IMR-90 (cell line): ENCODE measurements around the gene RELL1. TPM values are rescaled to one million over a fixed set of nuclear protein-coding genes. Genes with fewer than 3 reads are reported as not detected.

Experiments used
- ATAC-seq: fragments of 200-7000 bp; cut with Tn5 transposase; 2 replicates; pipeline ENCODE4 v1.9.1; 2020; ENCODE audit warnings: low read depth, mild to moderate bottlenecking, moderate library complexity
- BruUV-seq: library from RNA; stranded (reverse); fragments of 400-500 nt; replicated peaks from 2 replicates; lab custom pipeline; 2021; lab: Mats Ljungman, UMichigan
- CTCF ChIA-PET: fragments of 300-600 bp; formaldehyde crosslinking; extraction: SDS; loops from one replicate; lab custom pipeline; 2021; ENCODE audit warnings: antibody characterized with exemption; lab: Yijun Ruan, JAX
- POLR2A ChIA-PET: fragments of 300-600 bp; sonication (Branson Sonifier 250); formaldehyde crosslinking; loops from one replicate; lab custom pipeline; 2022; ENCODE audit warnings: antibody characterized with exemption; ENCODE audit not compliant: unreplicated experiment; lab: Charles Lee
- DNase-seq: peaks from one replicate; pipeline ENCODE4 v3.0.0; 2013
- H2AFZ ChIP-seq: replicated peaks from 2 replicates; pipeline ENCODE3; 2013; ENCODE audit warnings: low read length, mild to moderate bottlenecking; ENCODE audit not compliant: poor library complexity
- H2AK5ac ChIP-seq: 2 replicates; pipeline ENCODE4 v1.6.1; 2013; ENCODE audit warnings: low read depth, low read length, inconsistent platforms
- H2AK9ac ChIP-seq: replicated peaks from 2 replicates; pipeline ENCODE3; 2013; ENCODE audit warnings: mild to moderate bottlenecking, low read depth, low read length, moderate library complexity; ENCODE audit not compliant: poor library complexity
- H2BK120ac ChIP-seq: 2 replicates; pipeline ENCODE4 v1.6.1; 2013; ENCODE audit warnings: low read depth, low read length, inconsistent platforms
- H2BK15ac ChIP-seq: 3 replicates; pipeline ENCODE4 v1.6.1; 2013; ENCODE audit warnings: low read depth, low read length, inconsistent platforms
- H2BK20ac ChIP-seq: 2 replicates; pipeline ENCODE4 v1.6.1; 2013; ENCODE audit warnings: low read depth, mild to moderate bottlenecking, inconsistent platforms, low read length, moderate library complexity
- H2BK5ac ChIP-seq: 2 replicates; pipeline ENCODE4 v1.6.1; 2013; ENCODE audit warnings: mild to moderate bottlenecking, low read depth, low read length, inconsistent platforms; ENCODE audit not compliant: poor library complexity, severe bottlenecking
- H3K14ac ChIP-seq: replicated peaks from 2 replicates; pipeline ENCODE4 v1.6.1; 2013; ENCODE audit warnings: low read depth, low read length, inconsistent platforms
- H3K18ac ChIP-seq: 2 replicates; pipeline ENCODE4 v1.6.1; 2013; ENCODE audit warnings: low read depth, low read length, control low read depth
- H3K23ac ChIP-seq: 2 replicates; pipeline ENCODE4 v1.6.1; 2013; ENCODE audit warnings: low read depth, low read length, inconsistent platforms
- H3K27ac ChIP-seq: 2 replicates; pipeline ENCODE4 v1.5.1; 2013; ENCODE audit warnings: mild to moderate bottlenecking, control low read depth, low read length; ENCODE audit not compliant: insufficient read depth
- H3K27me3 ChIP-seq: 2 replicates; pipeline ENCODE4 v1.6.1; 2013; ENCODE audit warnings: low read length; ENCODE audit not compliant: control insufficient read depth, insufficient read depth
- H3K36me3 ChIP-seq: 2 replicates; pipeline ENCODE4 v1.6.1; 2013; ENCODE audit warnings: low read length, mixed read lengths; ENCODE audit not compliant: control insufficient read depth, insufficient read depth
- H3K4ac ChIP-seq: 2 replicates; pipeline ENCODE4 v1.6.1; 2013; ENCODE audit warnings: low read depth, low read length, inconsistent platforms
- H3K4me1 ChIP-seq: 2 replicates; pipeline ENCODE4 v1.6.1; 2013; ENCODE audit warnings: low read length, mixed read lengths; ENCODE audit not compliant: control insufficient read depth, insufficient read depth
- H3K4me2 ChIP-seq: 2 replicates; pipeline ENCODE4 v1.6.1; 2013; ENCODE audit warnings: low read depth, mild to moderate bottlenecking, control low read depth, low read length, moderate library complexity
- H3K4me3 ChIP-seq: 2 replicates; pipeline ENCODE4 v1.5.1; 2013; ENCODE audit warnings: low read depth, mild to moderate bottlenecking, control low read depth, low read length, moderate library complexity; ENCODE audit not compliant: insufficient read depth
- H3K56ac ChIP-seq: 2 replicates; pipeline ENCODE4 v1.6.1; 2013; ENCODE audit warnings: low read length, inconsistent platforms; ENCODE audit not compliant: insufficient read depth; ENCODE audit errors: extremely low read depth
- H3K79me1 ChIP-seq, 2 experiments: 2 replicates each; pipeline ENCODE4 v1.6.1; 2013; ENCODE audit warnings: low read length in 2 of 2, inconsistent platforms in 1 of 2, low read depth in 1 of 2
- H3K9ac ChIP-seq: 2 replicates; pipeline ENCODE4 v1.6.1; 2013; ENCODE audit warnings: low read depth, low read length, control low read depth
- H3K9me1 ChIP-seq: 2 replicates; pipeline ENCODE4 v1.6.1; 2013; ENCODE audit warnings: low read length, inconsistent platforms; ENCODE audit not compliant: insufficient read depth
- H3K9me3 ChIP-seq: 2 replicates; pipeline ENCODE4 v1.6.1; 2013; ENCODE audit warnings: low read length; ENCODE audit not compliant: control insufficient read depth, insufficient read depth
- H4K20me1 ChIP-seq: 2 replicates; pipeline ENCODE4 v1.6.1; 2013; ENCODE audit warnings: low read length, inconsistent platforms; ENCODE audit not compliant: insufficient read depth
- H4K5ac ChIP-seq: 2 replicates; pipeline ENCODE4 v1.6.1; 2013; ENCODE audit warnings: mild to moderate bottlenecking, low read depth, low read length, control low read depth
- H4K8ac ChIP-seq, 2 experiments: 2 replicates each; pipeline ENCODE4 v1.6.1; 2013; ENCODE audit warnings: low read depth in 2 of 2, low read length in 2 of 2, control low read depth in 1 of 2, inconsistent platforms in 1 of 2
- H4K91ac ChIP-seq: 2 replicates; pipeline ENCODE4 v1.6.1; 2013; ENCODE audit warnings: low read depth, low read length, inconsistent platforms; ENCODE audit not compliant: insufficient read depth
- BHLHE40 ChIP-seq: fragments of 150-350 bp; IDR thresholded peaks from 2 replicates; pipeline ENCODE4 v1.6.1; 2016; ENCODE audit warnings: mild to moderate bottlenecking, low read depth, low read length
- CEBPB ChIP-seq: IDR thresholded peaks from 2 replicates; pipeline ENCODE4 v1.6.1; 2012; ENCODE audit warnings: low read depth, low read length, improper control_type of control experiment
- CHD1 ChIP-seq: IDR thresholded peaks from 2 replicates; pipeline ENCODE4 v1.6.1; 2012; ENCODE audit warnings: low read depth, low read length, improper control_type of control experiment
- MAFK ChIP-seq: IDR thresholded peaks from 2 replicates; pipeline ENCODE4 v1.6.1; 2012; ENCODE audit warnings: low read depth, low read length, improper control_type of control experiment
- MAZ ChIP-seq: IDR thresholded peaks from 2 replicates; pipeline ENCODE4 v1.6.1; 2012; ENCODE audit warnings: low read depth, mild to moderate bottlenecking, low read length, improper control_type of control experiment, moderate library complexity, borderline replicate concordance
- NFE2L2 ChIP-seq: fragments of 150-350 bp; IDR thresholded peaks from 2 replicates; pipeline ENCODE4 v1.6.1; 2016; ENCODE audit warnings: low read depth, mild to moderate bottlenecking, low read length
- RAD21 ChIP-seq: IDR thresholded peaks from 2 replicates; pipeline ENCODE4 v1.6.1; 2012; ENCODE audit warnings: low read length, improper control_type of control experiment
- RCOR1 ChIP-seq: IDR thresholded peaks from 2 replicates; pipeline ENCODE4 v1.6.1; 2012; ENCODE audit warnings: mild to moderate bottlenecking, low read length, improper control_type of control experiment; ENCODE audit not compliant: insufficient replicate concordance
- RFX5 ChIP-seq: IDR thresholded peaks from 2 replicates; pipeline ENCODE4 v1.8.0; 2012; ENCODE audit warnings: low read depth, mild to moderate bottlenecking, low read length, moderate library complexity
- WGBS, 2 experiments: methylation state at CpG; one replicate each; pipeline versions ENCODE4 v1.1.5 to v1.1.7; 2013; ENCODE audit warnings: missing lambda C conversion rate in 2 of 2; ENCODE audit not compliant: insufficient read length in 1 of 2; ENCODE audit errors: extremely low coverage in 2 of 2; 5-methylcytosine and 5-hydroxymethylcytosine counted together
- dilution Hi-C: fragments of 300-500 bp; cut with HindIII; formaldehyde crosslinking; loops from one replicate; pipeline ENCODE4 v1.14.3; 2018; ENCODE audit warnings: low sequenced_read_pairs; ENCODE audit not compliant: unreplicated experiment
- in situ Hi-C: fragments of 300-500 bp; cut with MboI; formaldehyde crosslinking; loops from 3 replicates; pipeline ENCODE4 v1.14.3; 2019; ENCODE audit warnings: low sequenced_read_pairs, inconsistent platforms, mixed read lengths
- intact Hi-C: fragments of 100-400 bp; cut with micrococcal nuclease; formaldehyde crosslinking; loops from 2 replicates; pipeline ENCODE4 v1.10.0; 2022
- polyA plus RNA-seq, 3 experiments: library from polyadenylated mRNA; depleted of rRNA; stranded (reverse); fragments of >200 nt; gene quantifications; 2 replicates each; pipeline ENCODE4 v1.2.3, GENCODE V29; 2012; ENCODE audit warnings: low replicate concordance in 1 of 3
- total RNA-seq: library from RNA; depleted of rRNA; stranded (reverse); fragments of >200 nt; gene quantifications from 2 replicates; pipeline ENCODE4 v1.2.3, GENCODE V29; 2012
- TF ChIP-seq, protein P1 (sequence below): fragments of 150-350 bp; IDR thresholded peaks from 2 replicates; pipeline ENCODE4 v1.6.1; 2017; ENCODE audit warnings: mild to moderate bottlenecking, antibody characterized with exemption, low read length, low read depth

RELL1 gene
- total and polyA plus RNA-seq, 2 of the 4 experiments (the other 2 are of a cell fraction), result 6.8 to 39.6 TPM

DNA sequence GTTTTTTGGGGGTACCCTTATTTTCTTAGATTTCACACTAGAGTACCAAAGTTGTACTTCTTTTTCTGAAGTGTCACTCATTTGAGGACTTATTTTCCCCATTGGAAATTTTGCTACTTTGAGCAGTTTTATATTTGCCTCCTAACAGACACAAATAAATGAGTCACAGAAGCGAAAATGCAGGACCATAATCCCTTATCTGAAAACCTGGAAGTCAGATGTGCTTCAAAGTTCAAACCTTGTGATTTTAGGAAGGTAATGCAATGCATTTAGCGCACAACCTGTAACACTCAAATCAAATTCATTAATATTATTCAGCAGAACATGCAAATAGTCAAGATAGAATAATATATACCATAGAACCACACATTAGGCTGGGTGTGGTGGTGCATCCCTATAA, 6.9 kb downstream of the RELL1 start:
- Histone ChIP-seq H3K9me3 (no peaks in the 10 kb centered on the region), H2AFZ (no peak overlapping the region), H3K27me3 (no peaks in the 10 kb centered on the region), H3K4me3 (no peak overlapping the region), H3K9ac (no peak overlapping the region), H3K4ac (no peak overlapping the region), H2BK120ac (no peak overlapping the region), H4K5ac (no peak overlapping the region), H2BK5ac (no peak overlapping the region), H3K27ac (no peak overlapping the region), H4K8ac (no peak overlapping the region), H3K18ac (no peak overlapping the region), H3K79me1 (peaks cover 22 to 60% of the 10 kb centered on the region in 2 experiments), H3K4me2 (no peak overlapping the region), H2BK15ac (no peak overlapping the region), H2BK20ac (no peak overlapping the region), H2AK5ac (no peak overlapping the region), H4K91ac (no peak overlapping the region), H3K14ac (no peak overlapping the region), H3K23ac (no peak overlapping the region), H3K9me1 (peaks cover 16% of the 10 kb centered on the region), H3K56ac (no peak overlapping the region), H4K20me1 (0 out of 2 replicates have a peak, but pooled peaks cover 6% of the 10 kb centered on the region), H3K4me1 (no peaks in the 10 kb centered on the region), H3K36me3 (peaks cover 1% of the 10 kb centered on the region; the same call in 1 of the 2 replicates), H2AK9ac (no peak overlapping the region)
- no peak for DNase-seq
- ATAC-seq, result no peak
- in situ Hi-C loops (no loop called here), intact Hi-C loops (no loop called here), dilution Hi-C loops (no loop called here)
- ChIA-PET CTCF (no interaction called here), POLR2A (no interaction called here)
- WGBS, 2 experiments, result no CpG with 5 or more reads among the region's 2 CpGs
- no peak for TF ChIP-seq NFE2L2
- no peak for TF ChIP-seq MAFK
- TF ChIP-seq, protein P1, sequence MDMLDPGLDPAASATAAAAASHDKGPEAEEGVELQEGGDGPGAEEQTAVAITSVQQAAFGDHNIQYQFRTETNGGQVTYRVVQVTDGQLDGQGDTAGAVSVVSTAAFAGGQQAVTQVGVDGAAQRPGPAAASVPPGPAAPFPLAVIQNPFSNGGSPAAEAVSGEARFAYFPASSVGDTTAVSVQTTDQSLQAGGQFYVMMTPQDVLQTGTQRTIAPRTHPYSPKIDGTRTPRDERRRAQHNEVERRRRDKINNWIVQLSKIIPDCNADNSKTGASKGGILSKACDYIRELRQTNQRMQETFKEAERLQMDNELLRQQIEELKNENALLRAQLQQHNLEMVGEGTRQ, result no peak
- no peak for TF ChIP-seq RAD21
- TF ChIP-seq CEBPB, result no peak
- TF ChIP-seq RCOR1, result no peak
- TF ChIP-seq BHLHE40, result no peak
- TF ChIP-seq MAZ, result no peak
- TF ChIP-seq RFX5, result no peak
- TF ChIP-seq CHD1, result no peak
- BruUV-seq, result no TSS peak
